ENCODE data around the gene GPATCH4.

Gene GPATCH4

GRCh38 chr1:156586892-156587477 is 14.3 kb downstream of the GPATCH4 start:
- no peaks in the 10 kb centered on the region for H3K36me3 ChIP-seq (replicated peaks)
- no peak overlapping the region for H3K4me3 ChIP-seq
- in situ Hi-C loops (cut with MboI; ENCODE audit: low sequenced_read_pairs) = no loop called here
- no peaks in the 10 kb centered on the region for H3K27me3 ChIP-seq (ENCODE audit: low read depth)
- H3K4me1 ChIP-seq = peaks cover 7% of the 10 kb centered on the region
- no peaks in the 10 kb centered on the region for H3K9me3 ChIP-seq
- DNase-seq (ENCODE audit: low spot score in 2 of 2) = no peak

GRCh38 chr1:156586323-156586722 is 15.0 kb downstream of the GPATCH4 start:
- H3K4me3 ChIP-seq = no peak overlapping the region

GRCh38 chr1:156584813-156585212 is 16.5 kb downstream of the GPATCH4 start:
- no peaks in the 10 kb centered on the region for H3K9me3 ChIP-seq
- no peak overlapping the region for H3K4me3 ChIP-seq
- no peaks in the 10 kb centered on the region for H3K36me3 ChIP-seq (replicated peaks)
- in situ Hi-C loops (cut with MboI; ENCODE audit: low sequenced_read_pairs) = no loop called here
- H3K27me3 ChIP-seq (ENCODE audit: low read depth) = no peaks in the 10 kb centered on the region
- no peaks in the 10 kb centered on the region for H3K4me1 ChIP-seq
- DNase-seq (ENCODE audit: low spot score in 2 of 2) = peak in 1 of 2 experiments; percentile 46

More at GRCh38 chr1:156586323-156586722, 15.0 kb downstream of the GPATCH4 start:
- Histone ChIP-seq H3K36me3 (replicated peaks) (no peaks in the 10 kb centered on the region), H3K9me3 (no peaks in the 10 kb centered on the region), H3K27me3 (ENCODE audit: low read depth) (no peaks in the 10 kb centered on the region), H3K4me1 (peaks cover 6% of the 10 kb centered on the region)
- in situ Hi-C loops (cut with MboI; ENCODE audit: low sequenced_read_pairs) = no loop called here
- no peak for DNase-seq (ENCODE audit: low spot score in 2 of 2)

DNA sequence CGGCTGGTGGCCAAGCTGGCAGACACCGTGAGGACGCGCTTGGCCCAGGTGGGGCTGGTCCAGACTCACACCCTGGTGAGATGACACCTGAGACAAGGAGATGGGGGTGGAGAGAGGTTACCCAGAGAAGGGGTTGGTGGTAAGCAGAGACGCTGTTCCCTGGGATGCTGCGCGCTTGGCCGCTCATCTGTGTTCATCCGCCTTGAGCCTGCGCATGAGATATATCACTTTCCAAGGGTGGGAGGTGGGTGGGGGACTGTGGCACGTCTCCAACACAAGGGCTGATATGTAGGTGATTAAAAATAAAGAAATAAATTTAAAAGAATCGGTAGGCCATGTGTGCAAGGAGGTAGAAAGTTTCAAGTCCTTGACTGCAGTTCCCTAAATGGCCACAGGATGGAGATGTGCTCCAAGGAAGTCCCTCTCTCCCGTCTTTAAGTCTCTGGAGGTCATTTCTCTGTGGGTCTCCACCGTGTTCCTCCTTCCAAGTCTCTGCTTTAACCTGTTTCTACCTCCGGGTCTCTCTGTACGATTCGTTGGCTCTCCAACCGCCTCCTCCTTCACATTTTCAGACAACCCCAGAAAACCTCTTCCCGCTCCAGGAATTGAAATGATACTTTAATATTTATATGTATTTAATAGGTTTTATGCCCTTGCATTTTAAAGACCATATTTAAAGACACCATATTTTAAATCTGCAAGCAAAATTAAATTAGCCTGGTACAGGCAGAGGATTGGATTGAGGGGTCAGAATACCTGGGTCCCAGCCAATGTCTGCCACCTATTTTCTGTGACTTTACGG is 17.3 kb downstream of the GPATCH4 start:
- peak; percentile 88 to 89 for DNase-seq (ENCODE audit: low spot score in 2 of 2)
- Histone ChIP-seq H3K4me1 (no peaks in the 10 kb centered on the region), H3K4me3 (no peak overlapping the region), H3K9me3 (no peaks in the 10 kb centered on the region), H3K36me3 (replicated peaks) (no peaks in the 10 kb centered on the region), H3K27me3 (ENCODE audit: low read depth) (no peaks in the 10 kb centered on the region)
- in situ Hi-C loops (cut with MboI; ENCODE audit: low sequenced_read_pairs) = no loop called here

- Histone ChIP-seq H3K36me3 (replicated peaks) (no peaks in the 10 kb centered on the region), H3K4me3 (no peak overlapping the region), H3K27me3 (ENCODE audit: low read depth) (no peaks in the 10 kb centered on the region), H3K9me3 (no peaks in the 10 kb centered on the region), H3K4me1 (no peaks in the 10 kb centered on the region)
- DNase-seq (ENCODE audit: low spot score in 2 of 2) = no peak
- in situ Hi-C loops (cut with MboI; ENCODE audit: low sequenced_read_pairs) = no loop called here
Measured at GRCh38 chr1:156582388-156583017, 18.8 kb downstream of the GPATCH4 start.

DNA sequence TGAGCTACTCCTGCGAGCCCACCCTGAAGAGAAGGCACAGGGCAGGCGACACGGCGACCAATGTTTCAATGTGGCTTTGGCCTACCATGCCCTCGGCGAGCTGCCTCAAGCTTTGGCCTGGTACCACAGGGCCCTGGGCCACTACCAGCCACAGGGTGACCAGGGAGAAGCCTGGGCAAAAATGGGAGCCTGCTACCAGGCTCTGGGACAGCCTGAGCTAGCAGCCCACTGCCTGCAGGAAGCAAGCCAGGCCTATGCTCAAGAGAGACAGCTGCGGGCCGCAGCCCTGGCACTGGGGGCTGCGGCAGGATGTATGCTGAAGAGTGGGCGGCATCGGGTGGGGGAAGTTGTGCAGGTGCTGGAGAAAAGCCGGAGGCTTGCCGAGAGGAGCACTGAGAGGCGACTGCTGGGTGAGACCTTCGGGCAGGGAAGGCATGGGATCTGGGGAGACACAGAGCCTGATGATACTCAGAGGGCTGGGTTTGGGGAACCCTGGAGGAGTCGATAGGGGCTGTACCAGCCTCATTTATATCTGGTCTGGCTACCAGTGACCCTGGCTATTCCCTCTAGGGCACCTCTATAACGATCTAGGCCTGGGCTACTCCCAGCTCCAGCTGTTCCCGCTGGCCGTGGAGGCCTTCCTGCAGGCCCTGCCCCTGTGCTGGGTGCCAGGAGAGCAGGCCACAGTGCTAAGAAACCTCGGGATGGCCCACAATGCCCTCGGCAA is 19.5 kb downstream of the GPATCH4 start:
- no peaks in the 10 kb centered on the region for H3K36me3 ChIP-seq (replicated peaks)
- DNase-seq (ENCODE audit: low spot score in 2 of 2) = no peak
- no peaks in the 10 kb centered on the region for H3K27me3 ChIP-seq (ENCODE audit: low read depth)
- no peaks in the 10 kb centered on the region for H3K4me1 ChIP-seq
- H3K9me3 ChIP-seq = no peaks in the 10 kb centered on the region
- in situ Hi-C loops (cut with MboI; ENCODE audit: low sequenced_read_pairs) = no loop called here
- H3K4me3 ChIP-seq = no peak overlapping the region

- Histone ChIP-seq H3K4me3 (no peak within 1 kb of the TSS), H3K4me1 (no peaks in the 10 kb centered on the region), H3K27me3 (ENCODE audit: low read depth) (0 out of 2 replicates have a peak, but pooled peaks cover 2% of the 10 kb centered on the region), H3K36me3 (replicated peaks) (no peaks in the 10 kb centered on the region), H3K9me3 (no peaks in the 10 kb centered on the region)
- in situ Hi-C loops (cut with MboI; ENCODE audit: low sequenced_read_pairs) = no loop called here
- no peak for DNase-seq (ENCODE audit: low spot score in 2 of 2)
Measured at GRCh38 chr1:156579472-156579871, 21.8 kb downstream of the GPATCH4 start, which contains the start of gene TTC24. Gene TTC24, plus strand, starts transcription at chr1:156579723. Its CDS starts 1,642 bp downstream, at chr1:156581365.

DNA sequence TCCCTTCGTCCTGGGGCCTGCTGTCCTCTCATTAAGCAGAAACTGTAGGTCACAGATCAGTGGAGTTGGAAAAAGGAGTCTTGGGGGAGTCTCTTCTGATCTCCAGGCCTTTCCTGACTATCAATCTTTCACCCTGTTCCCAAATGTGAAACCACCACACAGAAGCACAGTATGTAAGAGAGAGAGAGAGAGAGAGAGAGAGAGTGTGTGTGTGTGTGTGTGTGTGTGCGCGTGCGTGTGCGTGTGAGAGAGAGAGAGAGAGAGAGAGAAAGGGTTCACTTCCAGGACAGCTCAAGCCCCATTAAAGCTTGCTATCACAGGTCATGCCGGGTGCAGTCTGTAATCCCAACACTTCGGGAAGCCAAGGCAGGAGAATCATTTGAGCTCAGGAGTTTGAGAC is 23.2 kb downstream of the GPATCH4 start:
- no peak overlapping the region for H3K4me3 ChIP-seq
- in situ Hi-C loops (cut with MboI; ENCODE audit: low sequenced_read_pairs) = no loop called here
- H3K36me3 ChIP-seq (replicated peaks) = no peaks in the 10 kb centered on the region
- H3K9me3 ChIP-seq = no peaks in the 10 kb centered on the region
- no peaks in the 10 kb centered on the region for H3K4me1 ChIP-seq
- H3K27me3 ChIP-seq (ENCODE audit: low read depth) = 0 out of 2 replicates have a peak, but pooled peaks cover 2% of the 10 kb centered on the region
- DNase-seq (ENCODE audit: low spot score in 2 of 2) = no peak

- no peaks in the 10 kb centered on the region for H3K36me3 ChIP-seq (replicated peaks)
- H3K4me3 ChIP-seq = no peak overlapping the region
- 0 out of 2 replicates have a peak, but pooled peaks cover 2% of the 10 kb centered on the region for H3K27me3 ChIP-seq (ENCODE audit: low read depth)
- no peaks in the 10 kb centered on the region for H3K4me1 ChIP-seq
- in situ Hi-C loops (cut with MboI; ENCODE audit: low sequenced_read_pairs) = no loop called here
- no peak for DNase-seq (ENCODE audit: low spot score in 2 of 2)
- H3K9me3 ChIP-seq = no peaks in the 10 kb centered on the region
Measured at GRCh38 chr1:156577550-156577949, 23.7 kb downstream of the GPATCH4 start.

DNA sequence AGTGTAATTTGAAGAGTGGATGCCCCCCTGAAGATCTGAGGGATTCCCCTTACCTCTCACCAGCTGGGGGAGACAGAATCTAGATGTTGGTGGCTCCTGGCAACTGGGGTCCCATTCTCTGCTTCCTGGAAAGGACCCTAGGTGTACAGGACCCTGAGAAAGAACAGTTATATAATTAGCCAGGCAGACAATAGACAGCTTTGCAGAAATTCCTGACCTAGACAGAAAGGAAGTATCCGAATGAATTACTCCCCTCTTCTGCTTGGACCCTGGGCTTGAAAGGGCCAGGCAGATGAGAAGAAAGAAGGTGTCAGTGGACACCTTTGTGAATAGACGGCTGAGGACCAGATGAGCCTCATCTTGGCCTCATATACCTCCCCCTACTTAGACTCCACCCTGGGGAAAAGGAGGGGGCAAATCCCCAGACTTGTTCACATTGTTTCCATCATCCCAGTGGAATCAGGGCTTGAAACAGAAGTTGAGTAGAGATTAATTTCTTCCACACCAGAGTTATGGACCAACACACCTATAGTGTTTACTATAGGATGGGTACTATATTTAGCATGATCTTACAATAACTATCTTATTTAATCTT is 27.1 kb downstream of the GPATCH4 start:
- in situ Hi-C loops (cut with MboI; ENCODE audit: low sequenced_read_pairs) = no loop called here

DNA sequence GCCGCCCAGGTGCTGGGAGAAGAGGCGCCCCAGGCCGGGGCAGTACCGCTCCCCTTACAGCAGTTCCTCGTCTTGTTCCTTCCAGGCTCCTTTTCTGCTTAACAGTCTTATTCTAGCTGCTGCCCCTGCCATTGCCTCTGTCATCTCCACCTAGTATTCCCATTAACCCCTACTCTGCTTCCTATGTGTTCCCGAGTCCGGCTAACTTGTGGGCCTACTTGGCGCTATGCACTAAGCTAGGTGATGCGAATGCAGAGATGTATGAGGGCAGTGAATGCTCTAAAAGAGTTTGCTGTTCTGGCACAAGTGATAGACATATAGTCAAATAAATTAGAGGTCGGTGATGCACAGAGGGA is 28.6 kb downstream of the GPATCH4 start:
- H3K4me1 ChIP-seq = peaks cover 5% of the 10 kb centered on the region; the same call in 1 of the 2 replicates
- H3K36me3 ChIP-seq (replicated peaks) = peaks cover 6% of the 10 kb centered on the region
- peak overlapping the region; percentile 75 for H3K4me3 ChIP-seq
- in situ Hi-C loops (cut with MboI; ENCODE audit: low sequenced_read_pairs) = no loop called here
- DNase-seq (ENCODE audit: low spot score in 2 of 2) = no peak
- H3K9me3 ChIP-seq = no peaks in the 10 kb centered on the region
- 0 out of 2 replicates have a peak, but pooled peaks cover 2% of the 10 kb centered on the region for H3K27me3 ChIP-seq (ENCODE audit: low read depth)

More for the DNA sequence above, 27.1 kb downstream of the GPATCH4 start:
- no peak overlapping the region for H3K4me3 ChIP-seq
- DNase-seq (ENCODE audit: low spot score in 2 of 2) = no peak
- H3K27me3 ChIP-seq (ENCODE audit: low read depth) = 0 out of 2 replicates have a peak, but pooled peaks cover 2% of the 10 kb centered on the region
- H3K36me3 ChIP-seq (replicated peaks) = no peaks in the 10 kb centered on the region; the same call in 1 of the 2 replicates
- peaks cover 5% of the 10 kb centered on the region; the same call in 1 of the 2 replicates for H3K4me1 ChIP-seq
- no peaks in the 10 kb centered on the region for H3K9me3 ChIP-seq

DNA sequence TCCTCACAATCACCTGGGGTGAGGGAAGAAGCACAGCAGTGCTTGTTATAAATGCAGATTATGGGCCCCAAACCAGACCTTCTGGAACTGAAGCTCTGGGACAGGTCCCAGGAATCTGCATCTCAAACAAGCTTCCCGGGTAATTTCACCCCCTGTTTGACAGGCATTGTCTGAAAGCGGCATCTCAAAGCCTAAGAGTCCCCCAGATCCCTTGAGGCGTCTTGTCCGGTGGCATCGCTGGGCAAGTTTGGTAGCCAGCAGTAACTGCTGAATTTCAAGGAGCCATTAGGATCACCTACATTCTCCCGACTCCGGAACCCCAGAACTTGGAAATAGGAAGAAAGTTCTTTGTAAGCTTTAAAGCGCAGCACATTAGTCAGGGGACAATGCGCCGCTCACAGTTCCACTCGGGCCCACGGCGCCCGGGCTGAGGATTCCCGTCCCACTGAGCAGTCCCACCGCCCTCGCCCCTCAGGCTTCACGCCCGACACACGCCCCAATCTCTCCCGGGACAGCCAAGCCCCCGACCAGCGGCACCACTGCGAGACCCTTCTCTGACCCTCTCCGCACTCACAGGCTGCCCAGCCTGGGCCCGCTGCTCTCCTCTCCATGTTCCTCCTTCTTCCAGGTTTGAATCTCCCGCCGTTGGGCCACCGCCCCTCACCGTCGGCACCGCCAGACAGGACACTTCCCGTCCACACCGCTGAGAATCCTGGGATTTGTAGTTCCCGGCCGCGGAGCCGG is 29.2 kb downstream of the GPATCH4 start, which contains the start of gene IQGAP3:
IQGAP3 (minus strand) TSS at position 647 of the 744 bp plus-strand sequence; CDS start at position 611, 36 bp downstream.
- Histone ChIP-seq H3K9me3 (no peaks in the 10 kb centered on the region), H3K36me3 (replicated peaks) (peaks cover 10% of the 10 kb centered on the region), H3K27me3 (ENCODE audit: low read depth) (0 out of 2 replicates have a peak, but pooled peaks cover 2% of the 10 kb centered on the region), H3K4me1 (peaks cover 5% of the 10 kb centered on the region; the same call in 1 of the 2 replicates), H3K4me3 (peak within 1 kb of the TSS; percentile 75)
- peak; percentile 66 to 90 for DNase-seq (ENCODE audit: low spot score in 2 of 2)
- in situ Hi-C loops (cut with MboI; ENCODE audit: low sequenced_read_pairs) = no loop called here

Data from HAP-1 (cell line).